Left renal cortex interstitium (tissue), 4 donors: ENCODE results near the gene MYO19. TPM values are rescaled to one million over a fixed set of nuclear protein-coding genes. Genes with fewer than 3 reads are reported as not detected.
"Not testable (repeated sequence)": the region's sequence is repeated elsewhere in the genome, so short reads cannot be mapped to it uniquely, and the experiment has no call there.

ENCODE experiments used
- DNase-seq, 4 donors: peaks; one replicate each; pipeline ENCODE4 v3.0.0-alpha.2; 2013; ENCODE audit warnings: low read depth in 4 of 4, low spot score in 2 of 4, missing footprints in 1 of 4
- polyA plus RNA-seq, 4 donors: library from polyadenylated mRNA; unstranded; fragments of 120-200 nt; gene quantifications; one replicate each; pipeline ENCODE4 v1.2.1, GENCODE V29; 2013; ENCODE audit not compliant: insufficient read length in 4 of 4

Gene MYO19
- polyA plus RNA-seq, 4 donors = 28.7 to 70.9 (median 49.3) TPM

GRCh38 chr17:36468903-36469635, 65.6 kb downstream of the MYO19 start:
- DNase-seq = no peak

GRCh38 chr17:36464765-36465088, 69.9 kb downstream of the MYO19 start:
- DNase-seq = no peak

GRCh38 chr17:36463916-36464764, 70.5 kb downstream of the MYO19 start:
- peak in 3 of 4 donors; percentile 59 to 70 (median 61) for DNase-seq

GRCh38 chr17:36461330-36462110, 73.1 kb downstream of the MYO19 start:
- no peak for DNase-seq

- no peak for DNase-seq
These were observed 74.3 kb downstream of the MYO19 start for GRCh38 chr17:36460265-36460937.

- DNase-seq = no peak
These were observed 75.1 kb downstream of the MYO19 start for GRCh38 chr17:36459601-36460000.

GRCh38 chr17:36459045-36459444, 75.6 kb downstream of the MYO19 start:
- DNase-seq = no peak

- DNase-seq = not testable (repeated sequence)
These were observed 77.0 kb downstream of the MYO19 start for GRCh38 chr17:36457701-36458100.

- DNase-seq = not testable (repeated sequence)
These were observed 81.8 kb downstream of the MYO19 start for GRCh38 chr17:36452888-36453287.

GRCh38 chr17:36449997-36450396, 84.7 kb downstream of the MYO19 start:
- not testable (repeated sequence) for DNase-seq

Other genes with a start within 250 kb of the MYO19 start
- not detected for gene TBC1D3G, start 211.0 kb downstream of the MYO19 start, polyA plus RNA-seq
- not detected for gene TBC1D3H, start 146.4 kb downstream of the MYO19 start, polyA plus RNA-seq
- 10 to 100 TPM; 65.6 to 80.1 (median 69.8) TPM for gene ZNHIT3, start 48.2 kb downstream of the MYO19 start, polyA plus RNA-seq
- gene PIGW, start 119 bp upstream of the MYO19 start, polyA plus RNA-seq = 10 to 100 TPM; 11.5 to 12.9 (median 11.9) TPM
- 100 to 1,000 TPM in 1 of 4 donors, 10 to 100 TPM in 3; 65.5 to 106 (median 82.6) TPM for gene GGNBP2, start 10.1 kb upstream of the MYO19 start, polyA plus RNA-seq
- 10 to 100 TPM; 21.8 to 33.2 (median 25.4) TPM for gene DHRS11, start 57.0 kb upstream of the MYO19 start, polyA plus RNA-seq
- 1 to 10 TPM; 3.6 to 5.2 (median 4.8) TPM for gene MRM1, start 66.7 kb upstream of the MYO19 start, polyA plus RNA-seq